Tibial nerve (tissue), 4 donors: Measurements from ENCODE around the gene CCDC78.

Source experiments
- CTCF ChIP-seq, 5 experiments: fragments of 200-600 bp in 3 of 5; fragments of 450-650 bp in 2 of 5; sonication (generic) in 3 of 5; IDR thresholded peaks; one replicate each; pipeline ENCODE4 v1.5.1; 2016 to 2019; ENCODE audit warnings: antibody characterized with exemption in 5 of 5, mild to moderate bottlenecking in 3 of 5, moderate library complexity in 2 of 5
- EP300 ChIP-seq, 2 donors: sonication (generic); formaldehyde crosslinking; IDR thresholded peaks; one replicate each; pipeline ENCODE4 v1.6.1; 2017; ENCODE audit warnings: antibody characterized with exemption in 2 of 2, mild to moderate bottlenecking in 1 of 2
- POLR2A ChIP-seq, 2 donors: fragments of 450-650 bp; IDR thresholded peaks; one replicate each; pipeline ENCODE4 v1.6.1; 2017; ENCODE audit warnings: antibody characterized with exemption in 2 of 2, mild to moderate bottlenecking in 2 of 2, moderate library complexity in 2 of 2

GRCh38 chr16:707062-707538 lies 19.1 kb downstream of the CCDC78 start:
- TF ChIP-seq CTCF (IDR thresholded peaks at IDR 0.05) (no peak), POLR2A (IDR thresholded peaks at IDR 0.05) (no peak), EP300 (IDR thresholded peaks at IDR 0.05) (no peak)
